ENCODE measurements around the gene MCM8.
"Not testable (repeated sequence)": the region's sequence is repeated elsewhere in the genome, so short reads cannot be mapped to it uniquely, and the experiment has no call there.

Gene MCM8

DNA sequence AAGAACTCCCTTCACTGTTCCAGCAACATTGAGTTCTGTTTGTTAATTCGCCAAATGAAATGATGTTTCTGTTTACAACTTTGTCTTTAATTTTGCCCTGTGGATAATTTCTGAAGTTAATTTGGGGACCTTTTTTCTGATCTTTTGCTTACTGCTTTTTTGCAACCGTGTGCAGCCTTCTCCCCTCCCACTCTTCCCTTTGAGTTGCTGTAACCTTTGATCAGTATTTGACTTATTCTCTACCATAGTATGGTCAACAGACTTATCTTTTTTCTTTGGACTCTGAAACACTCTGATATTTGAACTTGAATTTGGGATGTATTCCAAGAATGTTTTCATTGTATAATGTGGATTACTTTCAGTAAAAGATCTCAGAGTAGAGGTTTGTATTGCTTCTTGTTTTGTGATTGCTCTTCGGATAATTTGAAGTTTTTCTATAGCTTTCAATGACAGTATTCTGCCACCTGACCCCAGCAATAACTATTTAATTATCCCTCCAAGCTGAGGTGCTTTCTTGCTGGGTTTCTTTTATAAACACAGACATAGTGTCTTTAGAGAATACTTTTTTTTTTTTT lies 57.2 kb downstream of the MCM8 start:
- DNase-seq: no peak

DNA sequence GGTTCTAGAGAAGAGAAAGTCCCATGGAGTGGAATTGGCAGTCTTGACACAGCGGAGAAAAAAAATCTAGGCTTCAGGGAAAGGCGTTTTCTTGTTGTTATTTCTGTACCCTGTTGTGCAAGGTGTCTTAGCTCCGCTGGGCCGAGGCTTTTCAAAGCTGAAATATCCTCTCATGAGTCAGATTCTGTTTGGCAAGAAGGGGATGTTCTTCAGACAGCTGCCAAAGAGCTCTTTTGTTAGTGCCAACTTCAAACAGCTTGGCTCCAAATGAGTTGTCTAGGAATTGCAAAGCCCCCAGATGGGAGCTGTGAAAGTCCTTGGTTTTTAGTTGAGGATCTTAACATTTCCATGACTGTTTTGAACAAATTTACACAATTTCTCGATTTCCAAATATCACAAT lies 57.8 kb downstream of the MCM8 start:
- no peak for DNase-seq

DNA sequence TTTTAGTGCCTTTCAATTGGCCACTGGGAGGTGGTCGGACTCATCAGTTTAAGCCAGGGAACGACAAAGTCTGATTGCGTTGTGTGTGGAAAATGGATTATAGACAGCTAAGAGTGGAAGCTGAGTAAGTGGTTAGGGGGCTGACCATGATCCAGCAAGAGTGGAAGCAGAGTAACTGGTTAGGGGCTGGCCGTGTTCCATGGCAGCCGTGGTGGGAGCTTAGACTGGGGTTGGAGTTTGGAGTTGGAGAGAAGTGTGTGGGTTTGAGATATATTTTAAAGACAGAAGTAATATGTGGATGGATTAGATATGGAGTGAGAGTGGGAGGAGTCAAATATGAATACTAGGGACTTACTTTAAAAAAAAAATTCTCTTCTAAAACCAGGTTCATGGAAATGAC lies 61.7 kb downstream of the MCM8 start:
- no peak for DNase-seq

DNA sequence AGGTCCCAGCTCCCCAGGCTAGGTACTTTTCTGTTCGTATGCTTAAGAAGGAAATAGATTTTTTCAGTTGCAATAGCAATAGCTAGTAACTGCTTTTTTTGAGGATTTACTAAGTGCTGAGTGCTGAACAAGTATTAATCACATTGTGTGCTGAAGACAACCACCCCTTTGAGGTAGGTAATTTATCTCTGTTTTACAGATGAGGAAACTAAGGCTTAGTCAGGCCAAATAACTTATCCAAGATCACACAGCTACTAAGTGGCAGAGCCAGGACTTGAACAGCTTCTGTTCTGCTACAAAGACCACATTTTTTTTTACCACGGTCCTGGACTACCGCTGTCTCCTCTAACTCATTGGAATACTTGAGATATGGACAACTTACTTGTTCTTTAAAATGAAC lies 63.6 kb downstream of the MCM8 start:
- no peak for DNase-seq

DNA sequence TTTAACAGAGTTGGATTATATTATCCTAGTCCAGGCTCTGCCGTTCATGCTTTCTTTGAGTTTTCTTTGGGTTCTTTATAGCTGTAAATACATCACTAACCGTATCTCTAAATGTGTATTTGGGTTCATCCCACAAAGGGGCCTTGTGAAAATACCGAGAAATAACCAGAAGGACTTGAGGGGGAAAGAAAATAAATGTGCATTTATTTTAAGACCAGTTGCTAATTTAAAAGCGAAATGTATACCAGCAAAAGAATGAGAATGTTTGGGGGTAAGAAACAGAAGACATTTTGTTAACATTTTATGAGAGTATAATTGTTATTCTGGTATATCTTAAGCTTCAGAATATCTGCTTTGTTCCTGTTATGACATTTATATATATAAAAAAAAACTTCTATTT lies 64.5 kb downstream of the MCM8 start:
- no peak for DNase-seq

DNA sequence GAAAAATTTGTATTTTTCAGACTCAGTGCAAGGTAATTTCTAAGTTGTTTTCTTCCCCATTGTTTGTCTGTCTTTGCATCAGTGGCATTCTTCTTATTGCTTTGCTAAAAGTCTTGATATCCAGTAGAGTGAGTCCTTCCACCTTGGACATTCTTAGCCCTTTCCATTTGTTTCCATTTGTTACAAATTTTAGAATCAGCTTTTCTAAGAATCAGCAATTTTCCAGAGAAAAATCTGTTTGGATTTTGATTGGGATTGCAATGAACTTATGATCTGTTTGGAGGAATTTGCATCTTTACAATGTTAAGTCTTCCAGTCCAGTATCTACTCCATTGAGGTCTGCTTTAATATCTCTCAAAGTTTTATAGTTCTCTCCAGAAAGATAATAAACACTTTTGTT lies 67.0 kb downstream of the MCM8 start:
- no peak for DNase-seq

DNA sequence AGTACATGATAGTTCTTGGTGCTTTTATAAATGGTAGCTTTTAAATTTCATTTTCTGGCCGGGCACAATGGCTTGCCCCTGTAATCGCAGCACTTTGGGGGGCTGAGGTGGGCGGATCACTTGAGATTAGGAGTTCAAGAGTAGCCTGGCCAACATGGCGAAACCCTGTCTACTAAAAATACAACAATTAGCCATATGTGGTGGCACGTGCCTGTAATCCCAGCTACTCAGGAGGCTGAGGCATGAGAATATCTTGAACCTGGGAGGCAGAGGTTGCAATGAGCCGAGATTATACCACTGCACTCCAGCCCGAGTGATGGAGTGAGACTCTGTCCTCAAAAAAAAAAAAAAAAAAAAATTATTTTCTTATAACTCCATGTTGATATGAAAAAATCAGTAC lies 67.4 kb downstream of the MCM8 start:
- DNase-seq: no peak

DNA sequence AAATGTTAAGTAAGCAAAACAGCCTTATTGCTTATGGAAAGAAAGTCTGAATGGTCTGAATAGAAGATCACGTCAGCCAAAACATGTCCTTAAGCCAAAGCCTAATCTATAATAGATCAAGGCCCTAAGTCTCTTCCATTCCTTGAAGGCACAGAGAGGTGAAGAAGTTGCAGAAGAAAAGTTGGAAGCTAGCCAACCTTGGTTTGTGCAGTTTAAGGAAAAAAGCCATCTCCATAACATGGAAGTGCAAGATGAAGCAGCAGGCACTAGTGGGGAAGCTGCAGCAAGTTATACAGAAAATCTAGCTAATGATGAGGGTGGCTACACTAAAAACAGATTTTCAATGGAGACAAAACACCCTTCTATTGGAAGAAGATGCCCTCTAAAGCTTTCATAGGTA lies 74.3 kb downstream of the MCM8 start:
- DNase-seq: no peak

DNA sequence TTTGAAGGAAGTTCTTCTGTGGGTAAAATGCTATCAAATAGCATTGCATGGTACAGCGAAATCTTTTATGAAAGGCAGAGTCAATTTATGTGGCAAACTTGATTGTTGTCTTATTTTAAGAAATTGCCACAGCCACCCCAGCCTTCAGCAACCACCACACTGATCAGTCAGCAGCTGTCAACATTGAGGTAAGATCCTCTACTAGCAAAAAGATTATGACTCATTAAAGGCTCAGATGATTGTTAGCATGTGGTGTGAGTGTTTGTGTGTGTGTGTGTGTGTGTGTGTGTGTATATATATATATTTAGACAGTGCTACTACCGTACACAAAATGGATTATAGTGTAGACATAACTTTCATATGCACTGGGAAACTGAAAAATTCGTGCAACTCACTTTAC lies 75.6 kb downstream of the MCM8 start:
- no peak for DNase-seq

DNA sequence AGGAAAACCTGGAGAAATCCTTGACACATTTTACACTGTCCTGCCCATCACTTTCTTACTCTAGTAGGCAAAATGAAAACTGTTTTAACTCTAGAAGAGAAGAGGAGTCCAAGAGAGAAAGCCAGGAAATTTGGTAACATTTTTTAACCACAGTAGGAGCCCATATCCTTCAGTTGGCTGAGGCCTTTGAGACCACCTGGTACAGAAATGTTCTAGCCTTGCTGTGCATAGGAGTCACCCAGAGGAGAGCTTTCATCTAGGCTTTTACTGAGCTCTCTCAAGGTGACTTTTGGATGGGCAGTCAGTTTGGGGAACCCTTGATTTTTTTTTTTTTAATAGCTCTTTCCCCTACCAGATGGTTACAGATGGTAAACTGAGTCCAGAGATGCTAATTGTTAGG lies 78.4 kb downstream of the MCM8 start:
- no peak for DNase-seq

DNA sequence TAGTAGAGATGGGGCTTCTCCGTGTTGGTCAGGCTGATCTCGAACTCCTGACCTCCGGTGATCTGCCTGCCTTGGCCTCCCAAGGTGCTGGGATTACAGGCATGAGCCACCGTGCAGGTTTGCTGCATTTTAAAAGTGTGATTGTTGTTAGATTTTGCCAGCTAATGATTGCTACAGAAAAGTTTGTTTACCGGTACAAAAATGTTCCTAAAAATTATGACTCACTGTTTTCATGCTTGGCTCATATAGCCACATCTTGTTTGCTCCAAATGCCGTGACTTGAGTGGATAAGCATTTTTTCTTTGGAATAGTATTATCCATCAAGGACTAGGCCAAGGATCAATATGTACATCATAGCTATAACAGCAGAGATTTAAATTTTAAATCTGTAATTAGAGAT lies 79.1 kb downstream of the MCM8 start:
- DNase-seq: no peak

DNA sequence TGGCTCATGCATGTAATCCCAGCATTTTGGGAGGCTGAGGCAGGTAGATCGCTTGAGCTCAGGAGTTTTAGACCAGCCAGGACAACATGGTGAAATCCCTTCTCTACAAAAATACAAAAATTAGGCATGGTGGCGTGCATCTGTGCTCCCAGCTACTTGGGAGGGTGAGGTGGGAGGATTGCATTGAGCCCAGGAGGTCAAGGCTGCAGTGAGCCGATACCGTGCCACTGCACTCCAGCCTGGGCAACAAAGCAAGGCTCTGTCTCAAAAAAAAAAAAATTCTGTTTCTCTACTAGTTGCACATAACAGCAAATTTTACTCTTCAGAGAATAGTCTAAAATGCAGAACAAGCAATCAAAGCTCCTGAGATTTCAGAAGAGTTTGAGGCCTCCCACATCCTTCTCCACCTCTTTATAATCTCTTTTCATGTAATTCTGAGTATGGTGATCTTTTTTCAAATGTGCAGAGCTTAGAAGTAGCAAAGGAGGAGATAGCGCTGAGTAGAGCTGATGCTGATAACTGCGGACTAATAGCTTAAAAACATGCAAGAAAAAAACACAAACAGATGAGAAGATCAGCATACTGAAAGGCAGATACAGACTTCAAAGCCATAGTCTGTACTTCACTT lies 80.1 kb downstream of the MCM8 start:
- DNase-seq: no peak

DNA sequence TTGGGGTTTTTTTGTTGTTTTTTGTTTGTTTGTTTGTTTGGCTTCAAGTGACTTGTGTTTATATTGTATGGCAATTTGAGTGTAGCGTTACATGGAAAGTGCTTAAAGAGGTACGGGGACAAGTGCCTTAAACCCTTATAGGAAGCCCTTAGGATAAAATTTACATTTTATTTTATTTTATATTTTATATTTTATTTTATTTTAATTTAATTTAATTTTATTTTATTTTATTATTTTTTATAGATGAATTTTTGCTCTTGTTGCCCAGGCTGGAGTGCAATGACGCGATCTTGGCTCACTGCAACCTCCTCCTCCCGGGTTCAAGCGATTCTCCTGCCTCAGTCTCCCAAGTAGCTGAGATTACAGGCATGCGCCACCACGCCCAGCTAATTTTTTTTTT lies 82.5 kb downstream of the MCM8 start:
- not testable (repeated sequence) for DNase-seq

DNA sequence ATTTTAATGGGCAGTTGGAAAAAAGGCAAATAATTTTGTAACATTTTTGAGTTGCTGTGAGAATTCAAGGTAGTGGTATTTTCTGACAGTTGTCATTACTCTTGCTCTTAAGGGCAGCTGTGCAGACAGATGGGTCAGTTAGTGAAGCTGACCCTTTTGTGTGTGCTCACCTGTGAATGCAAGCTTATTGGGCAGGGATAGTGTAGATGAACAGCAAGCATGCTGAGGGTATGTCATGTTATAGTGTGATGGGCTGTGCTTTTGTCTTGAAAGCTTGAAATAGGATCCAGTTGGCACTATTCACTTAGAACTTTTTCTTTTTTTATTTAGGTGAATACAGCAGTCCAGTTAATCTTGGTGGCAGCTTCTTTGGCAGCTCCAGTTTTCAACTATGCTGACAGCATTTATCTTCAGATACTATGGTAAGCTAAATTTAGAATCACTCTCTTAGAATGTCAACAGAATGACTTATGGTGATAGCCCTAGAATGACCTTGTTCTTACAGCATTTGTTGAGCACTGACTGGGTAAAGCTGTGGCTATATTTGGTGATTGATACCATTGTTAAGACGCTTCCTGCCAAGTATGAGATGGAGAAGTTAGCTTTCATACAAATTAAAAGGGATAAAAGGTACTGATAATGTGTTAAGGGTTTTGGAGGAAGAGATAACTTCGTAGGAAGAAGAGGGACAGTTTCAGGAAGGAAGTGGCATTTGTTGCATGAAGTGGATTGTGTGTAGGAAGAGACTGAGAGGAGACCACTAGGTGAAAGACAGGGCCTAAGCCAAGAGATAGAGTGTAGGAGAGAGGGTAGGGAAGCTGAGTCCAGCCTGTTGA lies 83.9 kb downstream of the MCM8 start:
- DNase-seq: no peak

DNA sequence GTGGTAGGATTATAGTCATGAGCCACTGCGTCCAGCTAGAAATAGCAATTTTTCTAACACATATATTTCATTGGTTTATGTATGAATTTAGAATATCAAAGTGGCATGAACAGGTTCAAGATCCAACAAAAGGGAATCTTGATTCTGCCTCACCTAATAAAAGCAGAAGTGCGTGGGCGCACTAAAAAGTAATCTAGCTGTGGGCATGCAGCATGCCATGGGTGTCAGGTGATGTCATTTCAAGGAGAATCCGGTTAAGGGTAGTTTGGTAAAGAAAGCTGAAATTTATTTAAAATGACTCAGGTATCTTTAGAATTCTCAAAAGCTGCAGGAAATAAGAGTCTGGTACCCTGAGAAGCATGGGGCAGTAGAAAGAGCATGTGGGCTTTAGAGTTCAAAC lies 85.8 kb downstream of the MCM8 start:
- DNase-seq: no peak

DNA sequence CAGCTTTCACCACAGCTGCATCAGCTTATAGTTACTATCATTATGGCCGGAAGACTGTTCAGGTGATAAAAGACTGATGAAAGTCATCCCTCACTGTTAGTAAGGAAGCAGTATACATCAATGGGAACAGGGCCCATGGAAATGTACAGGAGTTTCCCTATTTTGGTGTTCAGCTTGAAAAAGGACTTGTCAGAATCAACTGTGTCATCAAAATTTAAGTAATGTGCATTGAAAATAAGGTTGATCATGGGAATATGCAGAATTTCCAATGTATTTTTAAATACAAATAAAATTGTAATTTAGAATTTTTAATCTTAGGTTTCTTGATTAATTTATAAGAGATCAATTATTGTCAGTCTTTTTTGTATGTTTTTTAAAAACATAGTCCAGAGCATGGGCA lies 86.6 kb downstream of the MCM8 start:
- no peak for DNase-seq

DNA sequence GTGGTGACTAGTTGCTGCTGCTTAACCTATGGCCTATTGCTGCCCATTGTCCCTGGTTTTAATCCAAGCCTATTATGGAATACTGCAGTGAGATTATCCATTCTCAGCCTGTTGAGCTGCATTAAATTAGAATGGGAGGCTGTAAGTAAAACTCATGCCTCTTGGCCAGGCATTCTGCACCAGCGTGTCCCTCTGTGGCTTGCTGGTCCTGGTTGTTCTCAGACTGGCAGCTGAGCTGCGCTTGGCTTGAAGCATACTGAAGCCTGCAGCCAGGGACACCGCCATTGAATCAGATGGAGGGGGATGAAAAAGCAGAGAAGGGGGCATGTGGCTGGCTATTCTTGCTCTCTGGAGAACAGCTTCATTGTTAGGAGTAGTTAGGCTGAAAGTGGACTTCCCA lies 87.8 kb downstream of the MCM8 start:
- DNase-seq: no peak

DNA sequence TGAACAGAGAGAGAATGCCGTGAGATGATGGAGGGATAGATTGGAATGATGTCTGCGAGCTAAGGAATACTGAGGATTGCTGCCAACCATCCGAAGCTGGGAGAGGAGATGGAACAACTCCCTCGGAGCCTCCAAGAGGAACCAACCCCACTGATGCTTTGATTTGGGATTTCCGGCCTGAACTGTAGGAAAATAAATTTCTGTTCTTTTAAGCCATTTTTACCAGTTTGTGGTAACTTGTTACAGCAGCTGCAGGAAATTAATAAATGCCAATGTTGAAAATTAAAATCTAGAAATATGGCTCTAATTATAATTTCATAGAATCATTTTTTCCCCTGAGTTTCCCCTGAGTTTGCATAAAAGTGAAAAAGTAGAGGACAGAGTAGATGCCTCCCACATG lies 89.3 kb downstream of the MCM8 start:
- no peak for DNase-seq

DNA sequence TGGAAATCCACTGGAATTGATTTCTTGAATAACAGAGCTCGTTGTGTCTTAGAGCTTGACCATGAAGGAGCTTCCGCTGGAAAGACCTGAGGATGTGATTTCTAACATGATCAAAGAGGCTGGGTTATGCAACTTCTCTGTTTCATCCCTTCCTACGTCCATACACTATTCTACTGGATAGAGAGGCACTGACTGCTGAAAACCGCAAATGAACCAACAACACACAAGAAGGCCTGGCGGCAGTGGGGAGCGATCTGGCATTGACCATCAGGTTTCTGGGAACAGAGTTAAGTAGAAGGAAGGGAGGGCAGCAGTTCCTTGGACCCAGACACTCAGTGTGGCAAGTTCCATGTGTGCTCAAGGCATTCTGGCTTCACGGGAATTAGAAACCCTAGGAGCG lies 90.1 kb downstream of the MCM8 start:
- DNase-seq: no peak

DNA sequence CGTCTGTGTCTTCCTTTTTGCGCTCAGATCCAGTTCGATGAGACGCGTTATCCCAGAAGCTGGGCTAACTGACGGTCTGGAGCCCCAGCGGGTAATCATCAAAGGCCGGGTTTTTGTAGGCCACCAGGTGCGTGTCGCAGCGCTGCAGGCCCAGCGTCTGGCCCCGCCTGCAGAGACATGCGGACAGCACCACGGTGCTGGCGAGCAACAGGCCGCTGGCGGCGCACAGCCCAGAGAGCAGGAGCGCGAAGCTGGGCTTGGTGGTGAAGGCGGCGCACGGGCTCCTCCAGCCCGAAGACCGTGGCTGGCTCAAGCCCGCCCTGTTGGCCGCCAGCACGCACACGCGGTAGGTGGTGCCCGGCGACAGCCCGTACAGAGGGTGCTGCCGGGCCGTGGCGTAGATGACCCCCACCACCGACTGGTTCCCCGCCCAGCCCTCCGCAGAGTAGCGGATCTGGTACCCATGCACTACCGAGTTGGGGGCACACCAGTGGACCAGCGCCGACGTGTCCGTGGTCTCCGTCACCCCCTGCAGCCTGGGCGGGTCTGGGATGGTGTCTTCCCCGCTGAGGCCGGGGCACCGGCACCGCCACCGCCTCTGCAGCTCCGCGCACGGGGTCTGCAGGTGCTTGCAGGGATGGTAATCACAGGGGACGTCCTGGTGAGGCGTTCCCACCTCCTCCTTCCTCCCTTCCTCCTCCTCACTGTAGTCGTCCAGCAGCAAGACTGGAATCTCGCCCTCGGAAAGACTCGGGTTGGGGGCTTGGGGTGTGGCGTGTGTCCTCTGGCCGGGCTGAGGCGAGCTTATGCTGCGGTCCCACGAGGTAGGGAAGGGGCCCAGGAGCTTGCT lies 90.7 kb downstream of the MCM8 start:
- DNase-seq: no peak

DNA sequence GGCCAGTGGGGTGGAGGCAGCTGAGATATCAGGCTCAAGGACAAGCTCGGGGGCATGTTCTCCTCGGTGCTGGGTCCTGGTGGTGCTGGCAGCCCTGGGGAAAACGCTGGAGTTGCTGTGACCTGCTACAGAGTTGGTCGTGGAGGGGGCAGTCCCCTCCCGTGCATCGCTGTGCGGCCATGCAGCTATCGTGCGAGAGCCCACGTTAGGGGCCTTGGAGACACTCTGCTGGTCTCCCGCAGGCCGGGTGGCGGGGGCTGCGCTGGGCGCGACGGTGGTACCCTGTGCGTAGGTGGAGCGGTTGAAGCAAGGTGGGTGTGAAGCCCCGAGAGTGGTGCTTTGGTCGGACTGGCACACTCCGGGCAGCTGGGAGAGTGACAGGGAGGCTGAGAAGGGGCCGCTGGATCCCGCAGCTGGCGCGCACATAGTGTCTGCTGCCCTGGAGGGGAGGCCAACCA lies 91.4 kb downstream of the MCM8 start:
- no peak for DNase-seq

DNA sequence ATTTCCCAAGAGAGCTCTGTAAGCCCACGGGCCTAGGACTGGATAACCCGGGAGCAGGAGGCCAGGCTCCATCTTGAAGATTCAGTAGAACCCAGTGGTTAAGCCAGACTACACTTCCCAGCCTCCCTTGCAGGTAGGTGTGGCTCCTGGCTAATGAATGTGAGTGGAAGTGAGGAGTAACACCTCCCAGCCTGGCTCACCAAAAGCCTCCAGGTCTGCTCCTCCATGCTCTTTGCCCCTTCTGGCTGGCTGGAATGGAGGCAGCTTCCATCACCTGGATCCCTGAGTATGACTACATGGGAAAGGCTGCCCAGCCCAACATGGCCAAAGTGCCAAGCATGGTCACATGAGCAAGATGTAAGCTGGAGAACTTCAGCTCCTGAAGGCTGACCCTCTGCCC lies 93.7 kb downstream of the MCM8 start:
- no peak for DNase-seq

DNA sequence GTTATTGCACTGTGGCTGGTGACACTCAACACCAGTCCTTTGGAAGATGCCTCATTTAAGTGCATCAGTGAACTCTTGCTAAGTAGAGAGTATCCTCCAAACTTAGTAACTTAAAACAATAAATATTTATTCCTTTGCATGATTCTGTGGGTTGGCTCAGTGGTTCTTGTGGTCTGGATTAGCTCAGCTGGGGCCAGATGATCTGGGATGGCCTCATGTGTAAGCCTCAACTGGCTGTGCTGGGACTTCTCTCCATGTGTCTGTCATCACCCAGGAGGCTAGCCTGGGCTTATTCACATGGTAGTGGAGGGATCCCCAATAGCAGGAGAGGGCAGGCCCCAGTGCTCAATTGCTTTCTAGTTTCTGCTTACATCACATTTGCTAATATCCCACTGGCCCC lies 95.1 kb downstream of the MCM8 start:
- DNase-seq: no peak

DNA sequence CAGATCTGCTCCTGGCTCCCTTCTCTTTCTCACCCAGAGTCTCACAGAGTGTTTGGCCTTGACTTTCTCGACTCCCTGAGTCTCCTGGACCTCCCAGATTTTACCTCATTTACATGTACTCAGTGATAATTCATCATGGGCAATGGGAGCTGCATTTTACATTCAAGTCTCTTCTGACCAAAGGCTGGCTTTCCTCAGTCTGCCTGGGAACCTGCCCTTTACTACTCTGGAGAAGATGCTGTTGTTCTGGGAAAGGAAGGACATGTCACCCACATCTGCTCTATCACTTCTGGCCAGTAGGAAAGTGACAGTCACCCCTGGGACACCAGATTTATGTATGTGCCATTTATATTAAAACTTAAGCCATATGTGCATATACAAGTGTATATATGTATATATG lies 96.0 kb downstream of the MCM8 start:
- no peak for DNase-seq

Measured in NCI-H1436 treated with DMSO at 0.1 percent for 48 hours (cell line).